ENCODE results near the gene WNT2. TPM values are rescaled to one million over a fixed set of nuclear protein-coding genes. Genes with fewer than 3 reads are reported as not detected.

The WNT2 gene
- under 1 TPM; 0.48 to 0.95 (median 0.64) TPM for total RNA-seq

- DNase-seq (ENCODE audit: low spot score) (no peak), ATAC-seq (ENCODE audit: low FRiP score) (no peak)
- TF ChIP-seq CTCF (IDR thresholded peaks at IDR 0.05), result no peak
These were observed at the start of gene WNT2 for GRCh38 chr7:117322741-117323304. WNT2 (minus strand) TSS chr7:117323058; CDS start chr7:117322989, 69 bp downstream.

- no peak for ATAC-seq (ENCODE audit: low FRiP score)
These were observed 49.2 kb upstream of the WNT2 start for GRCh38 chr7:117372073-117372472.

GRCh38 chr7:117364339-117365080 is 41.7 kb upstream of the WNT2 start:
- TF ChIP-seq CTCF (IDR thresholded peaks at IDR 0.05), result no peak
- ATAC-seq (ENCODE audit: low FRiP score) (no peak), DNase-seq (ENCODE audit: low spot score) (no peak)

More at GRCh38 chr7:117372073-117372472, 49.2 kb upstream of the WNT2 start:
- no peak for DNase-seq (ENCODE audit: low spot score)
- TF ChIP-seq CTCF (IDR thresholded peaks at IDR 0.05), result no peak

- DNase-seq (ENCODE audit: low spot score) (no peak), ATAC-seq (ENCODE audit: low FRiP score) (no peak)
- TF ChIP-seq CTCF (IDR thresholded peaks at IDR 0.05), result no peak
These were observed 39.5 kb upstream of the WNT2 start for GRCh38 chr7:117362294-117362888.

GRCh38 chr7:117350027-117350426 is 27.2 kb upstream of the WNT2 start:
- no peak for ATAC-seq (ENCODE audit: low FRiP score)
- no peak for DNase-seq (ENCODE audit: low spot score)
- no peak for TF ChIP-seq CTCF (IDR thresholded peaks at IDR 0.05)

GRCh38 chr7:117349570-117349969 is 26.7 kb upstream of the WNT2 start:
- DNase-seq (ENCODE audit: low spot score) (no peak), ATAC-seq (ENCODE audit: low FRiP score) (no peak)
- TF ChIP-seq CTCF (IDR thresholded peaks at IDR 0.05), result no peak
